ENCODE data around the gene CERK.

DNA sequence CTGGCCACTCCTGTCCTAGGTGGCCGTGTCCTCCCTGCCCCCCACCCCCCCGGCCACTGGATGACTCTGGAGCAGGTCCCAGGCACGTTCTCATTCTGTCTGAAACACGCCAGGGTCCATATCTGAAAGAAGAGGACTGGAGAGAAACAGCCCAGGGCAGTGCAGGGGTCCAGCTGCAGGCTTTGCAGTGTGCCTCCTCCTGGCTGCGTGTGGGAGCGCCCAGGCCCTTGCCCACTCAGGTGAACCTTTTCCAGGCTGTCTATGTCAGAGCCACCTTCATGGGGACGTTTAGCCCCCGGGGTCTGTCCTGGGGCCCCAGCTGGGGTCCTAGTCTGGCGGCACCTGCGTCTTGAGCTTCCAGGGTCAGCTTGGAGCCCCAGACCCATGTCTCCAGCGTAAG lies 102.3 kb downstream of the CERK start:
- no peak for TF ChIP-seq CTCF (IDR thresholded peaks at IDR 0.05)
- no peak for TF ChIP-seq POLR2AphosphoS5 (IDR thresholded peaks at IDR 0.05; ENCODE audit: low read depth, low read length)
- TF ChIP-seq REST (IDR thresholded peaks at IDR 0.05; ENCODE audit: insufficient read depth in 1 of 2, low read depth in 2 of 2, low read length in 1 of 2): no peak
- TF ChIP-seq TCF7L2 (IDR thresholded peaks at IDR 0.05; ENCODE audit: low read depth, low read length): no peak
- TF ChIP-seq SIN3A (IDR thresholded peaks at IDR 0.05; ENCODE audit: borderline replicate concordance, insufficient read depth, low read depth, low read length): no peak
